ENCODE results near the gene CLEC16A.

Gene CLEC16A

GRCh38 chr16:11039726-11040125, 95.4 kb downstream of the CLEC16A start:
- H3K4me3 ChIP-seq (ENCODE audit: low read length): no peak overlapping the region
- no peaks in the 10 kb centered on the region for H3K9me3 ChIP-seq (ENCODE audit: control insufficient read depth, insufficient read depth, low read length)
- no peaks in the 10 kb centered on the region for H3K36me3 ChIP-seq (ENCODE audit: control insufficient read depth, insufficient read depth, low read length)
- no peaks in the 10 kb centered on the region for H3K4me1 ChIP-seq (ENCODE audit: control insufficient read depth, insufficient read depth, low read length)
- no peaks in the 10 kb centered on the region for H3K27me3 ChIP-seq (ENCODE audit: control insufficient read depth, insufficient read depth, low read length)
- WGBS (ENCODE audit: insufficient coverage, insufficient read length): no CpG with 5 or more reads among the region's 8 CpGs
- H3K27ac ChIP-seq (ENCODE audit: low read length): no peak overlapping the region
- DNase-seq (ENCODE audit: low read depth, low spot score): no peak

GRCh38 chr16:11042191-11042590, 97.8 kb downstream of the CLEC16A start:
- Histone ChIP-seq H3K27me3 (ENCODE audit: control insufficient read depth, insufficient read depth, low read length) (no peaks in the 10 kb centered on the region), H3K9me3 (ENCODE audit: control insufficient read depth, insufficient read depth, low read length) (no peaks in the 10 kb centered on the region), H3K36me3 (ENCODE audit: control insufficient read depth, insufficient read depth, low read length) (no peaks in the 10 kb centered on the region), H3K27ac (ENCODE audit: low read length) (no peak overlapping the region), H3K4me1 (ENCODE audit: control insufficient read depth, insufficient read depth, low read length) (no peaks in the 10 kb centered on the region), H3K4me3 (ENCODE audit: low read length) (no peak overlapping the region)
- WGBS (ENCODE audit: insufficient coverage, insufficient read length): no CpG with 5 or more reads among the region's 11 CpGs
- no peak for DNase-seq (ENCODE audit: low read depth, low spot score)

GRCh38 chr16:11045441-11045840, 101.1 kb downstream of the CLEC16A start:
- no peaks in the 10 kb centered on the region for H3K27me3 ChIP-seq (ENCODE audit: control insufficient read depth, insufficient read depth, low read length)
- WGBS (ENCODE audit: insufficient coverage, insufficient read length): no CpG with 5 or more reads among the region's 5 CpGs
- no peaks in the 10 kb centered on the region for H3K9me3 ChIP-seq (ENCODE audit: control insufficient read depth, insufficient read depth, low read length)
- no peak overlapping the region for H3K27ac ChIP-seq (ENCODE audit: low read length)
- no peak for DNase-seq (ENCODE audit: low read depth, low spot score)
- peaks cover 2% of the 10 kb centered on the region; the same call in 1 of the 2 replicates for H3K4me1 ChIP-seq (ENCODE audit: control insufficient read depth, insufficient read depth, low read length)
- H3K4me3 ChIP-seq (ENCODE audit: low read length): no peak overlapping the region
- no peaks in the 10 kb centered on the region for H3K36me3 ChIP-seq (ENCODE audit: control insufficient read depth, insufficient read depth, low read length)

GRCh38 chr16:11045846-11046245, 101.5 kb downstream of the CLEC16A start:
- no peak overlapping the region for H3K27ac ChIP-seq (ENCODE audit: low read length)
- no peaks in the 10 kb centered on the region for H3K9me3 ChIP-seq (ENCODE audit: control insufficient read depth, insufficient read depth, low read length)
- H3K4me1 ChIP-seq (ENCODE audit: control insufficient read depth, insufficient read depth, low read length): peaks cover 2% of the 10 kb centered on the region; the same call in 1 of the 2 replicates
- no peaks in the 10 kb centered on the region for H3K27me3 ChIP-seq (ENCODE audit: control insufficient read depth, insufficient read depth, low read length)
- no CpG with 5 or more reads among the region's 5 CpGs for WGBS (ENCODE audit: insufficient coverage, insufficient read length)
- H3K4me3 ChIP-seq (ENCODE audit: low read length): no peak overlapping the region
- no peaks in the 10 kb centered on the region for H3K36me3 ChIP-seq (ENCODE audit: control insufficient read depth, insufficient read depth, low read length)
- DNase-seq (ENCODE audit: low read depth, low spot score): no peak

- no peak overlapping the region for H3K4me3 ChIP-seq (ENCODE audit: low read length)
- DNase-seq (ENCODE audit: low read depth, low spot score): no peak
- H3K27me3 ChIP-seq (ENCODE audit: control insufficient read depth, insufficient read depth, low read length): no peaks in the 10 kb centered on the region
- H3K4me1 ChIP-seq (ENCODE audit: control insufficient read depth, insufficient read depth, low read length): peaks cover 2% of the 10 kb centered on the region; the same call in 1 of the 2 replicates
- no peak overlapping the region for H3K27ac ChIP-seq (ENCODE audit: low read length)
- H3K36me3 ChIP-seq (ENCODE audit: control insufficient read depth, insufficient read depth, low read length): no peaks in the 10 kb centered on the region
- WGBS (ENCODE audit: insufficient coverage, insufficient read length): no CpG with 5 or more reads among the region's 5 CpGs
- H3K9me3 ChIP-seq (ENCODE audit: control insufficient read depth, insufficient read depth, low read length): no peaks in the 10 kb centered on the region
Observed at GRCh38 chr16:11046382-11046931, 102.1 kb downstream of the CLEC16A start.

GRCh38 chr16:11047057-11047456, 102.7 kb downstream of the CLEC16A start:
- Histone ChIP-seq H3K36me3 (ENCODE audit: control insufficient read depth, insufficient read depth, low read length) (no peaks in the 10 kb centered on the region), H3K4me1 (ENCODE audit: control insufficient read depth, insufficient read depth, low read length) (peaks cover 2% of the 10 kb centered on the region; the same call in 1 of the 2 replicates), H3K9me3 (ENCODE audit: control insufficient read depth, insufficient read depth, low read length) (no peaks in the 10 kb centered on the region), H3K27ac (ENCODE audit: low read length) (no peak overlapping the region), H3K27me3 (ENCODE audit: control insufficient read depth, insufficient read depth, low read length) (no peaks in the 10 kb centered on the region), H3K4me3 (ENCODE audit: low read length) (no peak overlapping the region)
- no peak for DNase-seq (ENCODE audit: low read depth, low spot score)
- WGBS (ENCODE audit: insufficient coverage, insufficient read length): no CpG with 5 or more reads among the region's 4 CpGs

GRCh38 chr16:11047939-11048800, 103.8 kb downstream of the CLEC16A start:
- Histone ChIP-seq H3K27ac (ENCODE audit: low read length) (no peak overlapping the region), H3K9me3 (ENCODE audit: control insufficient read depth, insufficient read depth, low read length) (no peaks in the 10 kb centered on the region), H3K36me3 (ENCODE audit: control insufficient read depth, insufficient read depth, low read length) (no peaks in the 10 kb centered on the region), H3K4me3 (ENCODE audit: low read length) (no peak overlapping the region), H3K4me1 (ENCODE audit: control insufficient read depth, insufficient read depth, low read length) (peaks cover 2% of the 10 kb centered on the region; the same call in 1 of the 2 replicates), H3K27me3 (ENCODE audit: control insufficient read depth, insufficient read depth, low read length) (no peaks in the 10 kb centered on the region)
- no peak for DNase-seq (ENCODE audit: low read depth, low spot score)
- no CpG with 5 or more reads among the region's 21 CpGs for WGBS (ENCODE audit: insufficient coverage, insufficient read length)

GRCh38 chr16:11049396-11050059, 105.2 kb downstream of the CLEC16A start:
- WGBS (ENCODE audit: insufficient coverage, insufficient read length): no CpG with 5 or more reads among the region's 3 CpGs
- peaks cover 2% of the 10 kb centered on the region; the same call in 1 of the 2 replicates for H3K4me1 ChIP-seq (ENCODE audit: control insufficient read depth, insufficient read depth, low read length)
- no peak for DNase-seq (ENCODE audit: low read depth, low spot score)

GRCh38 chr16:11050536-11050935, 106.2 kb downstream of the CLEC16A start:
- Histone ChIP-seq H3K36me3 (ENCODE audit: control insufficient read depth, insufficient read depth, low read length) (no peaks in the 10 kb centered on the region), H3K4me1 (ENCODE audit: control insufficient read depth, insufficient read depth, low read length) (peaks cover 2% of the 10 kb centered on the region; the same call in 1 of the 2 replicates), H3K4me3 (ENCODE audit: low read length) (no peak overlapping the region), H3K27me3 (ENCODE audit: control insufficient read depth, insufficient read depth, low read length) (no peaks in the 10 kb centered on the region), H3K9me3 (ENCODE audit: control insufficient read depth, insufficient read depth, low read length) (no peaks in the 10 kb centered on the region), H3K27ac (ENCODE audit: low read length) (no peak overlapping the region)
- DNase-seq (ENCODE audit: low read depth, low spot score): no peak
- WGBS (ENCODE audit: insufficient coverage, insufficient read length): no CpG with 5 or more reads among the region's 7 CpGs

More at GRCh38 chr16:11049396-11050059, 105.2 kb downstream of the CLEC16A start:
- no peaks in the 10 kb centered on the region for H3K9me3 ChIP-seq (ENCODE audit: control insufficient read depth, insufficient read depth, low read length)
- no peak overlapping the region for H3K27ac ChIP-seq (ENCODE audit: low read length)
- no peak overlapping the region for H3K4me3 ChIP-seq (ENCODE audit: low read length)
- H3K36me3 ChIP-seq (ENCODE audit: control insufficient read depth, insufficient read depth, low read length): no peaks in the 10 kb centered on the region
- no peaks in the 10 kb centered on the region for H3K27me3 ChIP-seq (ENCODE audit: control insufficient read depth, insufficient read depth, low read length)

- DNase-seq (ENCODE audit: low read depth, low spot score): no peak
- H3K36me3 ChIP-seq (ENCODE audit: control insufficient read depth, insufficient read depth, low read length): no peaks in the 10 kb centered on the region
- H3K4me3 ChIP-seq (ENCODE audit: low read length): no peak overlapping the region
- WGBS (ENCODE audit: insufficient coverage, insufficient read length): no CpG with 5 or more reads among the region's 7 CpGs
- H3K9me3 ChIP-seq (ENCODE audit: control insufficient read depth, insufficient read depth, low read length): no peaks in the 10 kb centered on the region
- peaks cover 2% of the 10 kb centered on the region; the same call in 1 of the 2 replicates for H3K4me1 ChIP-seq (ENCODE audit: control insufficient read depth, insufficient read depth, low read length)
- no peak overlapping the region for H3K27ac ChIP-seq (ENCODE audit: low read length)
- no peaks in the 10 kb centered on the region for H3K27me3 ChIP-seq (ENCODE audit: control insufficient read depth, insufficient read depth, low read length)
Observed at GRCh38 chr16:11050944-11051343, 106.6 kb downstream of the CLEC16A start.
